ENCODE data around the gene HIVEP3.

The HIVEP3 gene

DNA sequence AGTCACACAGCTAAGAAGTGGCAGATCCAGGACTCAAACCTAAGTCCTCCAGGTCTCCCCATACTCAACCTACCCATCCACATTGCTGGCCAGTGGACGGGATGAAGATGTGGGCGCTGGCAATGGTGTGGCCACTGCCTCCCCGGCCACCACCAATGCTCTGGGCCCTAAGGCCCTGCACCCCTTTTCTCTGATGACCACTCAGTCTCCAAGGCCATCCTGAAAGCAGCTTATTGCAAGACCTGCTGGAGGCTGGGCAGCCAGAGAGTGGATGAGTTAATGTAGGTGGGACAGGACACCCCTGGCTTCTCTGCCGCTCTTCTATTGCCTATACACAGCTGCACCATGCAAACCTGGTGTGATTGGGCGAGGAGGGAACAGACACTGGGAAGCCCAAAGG is 178.7 kb downstream of the HIVEP3 start:
- Histone ChIP-seq H3K9ac (ENCODE audit: low read length) (no peak overlapping the region), H3K4me3 (ENCODE audit: low read length) (no peak overlapping the region), H3K27me3 (ENCODE audit: control insufficient read depth, insufficient read depth, low read length) (no peaks in the 10 kb centered on the region), H3K27ac (ENCODE audit: low read depth, low read length) (no peak overlapping the region), H3K36me3 (ENCODE audit: control insufficient read depth, insufficient read depth, low read length) (no peaks in the 10 kb centered on the region), H3K4me1 (ENCODE audit: control insufficient read depth, insufficient read depth, low read length) (no peaks in the 10 kb centered on the region)

- Histone ChIP-seq H3K9ac (ENCODE audit: low read length) (no peak overlapping the region), H3K4me3 (ENCODE audit: low read length) (no peak overlapping the region), H3K36me3 (ENCODE audit: control insufficient read depth, insufficient read depth, low read length) (no peaks in the 10 kb centered on the region), H3K27ac (ENCODE audit: low read depth, low read length) (no peak overlapping the region), H3K27me3 (ENCODE audit: control insufficient read depth, insufficient read depth, low read length) (no peaks in the 10 kb centered on the region), H3K4me1 (ENCODE audit: control insufficient read depth, insufficient read depth, low read length) (no peaks in the 10 kb centered on the region)
These were observed 179.4 kb downstream of the HIVEP3 start for GRCh38 chr1:41739061-41739955.

GRCh38 chr1:41738475-41738874 is 180.2 kb downstream of the HIVEP3 start:
- no peaks in the 10 kb centered on the region for H3K4me1 ChIP-seq (ENCODE audit: control insufficient read depth, insufficient read depth, low read length)
- H3K27me3 ChIP-seq (ENCODE audit: control insufficient read depth, insufficient read depth, low read length), result no peaks in the 10 kb centered on the region
- H3K36me3 ChIP-seq (ENCODE audit: control insufficient read depth, insufficient read depth, low read length), result no peaks in the 10 kb centered on the region
- no peak overlapping the region for H3K9ac ChIP-seq (ENCODE audit: low read length)
- no peak overlapping the region for H3K27ac ChIP-seq (ENCODE audit: low read depth, low read length)
- H3K4me3 ChIP-seq (ENCODE audit: low read length), result no peak overlapping the region

- Histone ChIP-seq H3K36me3 (ENCODE audit: control insufficient read depth, insufficient read depth, low read length) (no peaks in the 10 kb centered on the region), H3K9ac (ENCODE audit: low read length) (no peak overlapping the region), H3K4me1 (ENCODE audit: control insufficient read depth, insufficient read depth, low read length) (no peaks in the 10 kb centered on the region), H3K27ac (ENCODE audit: low read depth, low read length) (no peak overlapping the region), H3K4me3 (ENCODE audit: low read length) (no peak overlapping the region), H3K27me3 (ENCODE audit: control insufficient read depth, insufficient read depth, low read length) (no peaks in the 10 kb centered on the region)
These were observed 180.7 kb downstream of the HIVEP3 start for GRCh38 chr1:41738006-41738405.

- no peak overlapping the region for H3K4me3 ChIP-seq (ENCODE audit: low read length)
- no peaks in the 10 kb centered on the region for H3K36me3 ChIP-seq (ENCODE audit: control insufficient read depth, insufficient read depth, low read length)
- H3K27me3 ChIP-seq (ENCODE audit: control insufficient read depth, insufficient read depth, low read length), result no peaks in the 10 kb centered on the region
- no peak overlapping the region for H3K27ac ChIP-seq (ENCODE audit: low read depth, low read length)
- H3K4me1 ChIP-seq (ENCODE audit: control insufficient read depth, insufficient read depth, low read length), result no peaks in the 10 kb centered on the region
- H3K9ac ChIP-seq (ENCODE audit: low read length), result no peak overlapping the region
These were observed 183.0 kb downstream of the HIVEP3 start for GRCh38 chr1:41735631-41736260.

DNA sequence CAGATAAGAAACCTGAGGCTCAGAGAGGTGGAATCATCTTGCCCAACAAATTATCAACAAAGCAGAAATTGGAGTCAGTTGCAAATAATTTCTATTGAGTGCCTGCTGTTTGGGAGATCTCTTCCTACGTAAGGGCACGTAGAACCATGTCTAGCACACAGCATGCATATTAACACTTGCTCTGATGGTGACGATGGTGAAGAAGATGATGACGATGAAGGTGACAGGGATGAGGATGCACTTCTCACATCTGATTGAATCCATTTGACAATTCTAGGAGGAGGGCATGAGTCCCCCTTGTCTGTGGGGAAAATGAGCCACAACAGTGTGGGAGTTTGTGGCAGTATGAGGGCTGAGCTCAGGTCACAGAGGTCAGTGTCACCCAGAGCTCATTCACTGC is 183.6 kb downstream of the HIVEP3 start:
- Histone ChIP-seq H3K4me1 (ENCODE audit: control insufficient read depth, insufficient read depth, low read length) (no peaks in the 10 kb centered on the region), H3K27ac (ENCODE audit: low read depth, low read length) (no peak overlapping the region), H3K9ac (ENCODE audit: low read length) (no peak overlapping the region)

DNA sequence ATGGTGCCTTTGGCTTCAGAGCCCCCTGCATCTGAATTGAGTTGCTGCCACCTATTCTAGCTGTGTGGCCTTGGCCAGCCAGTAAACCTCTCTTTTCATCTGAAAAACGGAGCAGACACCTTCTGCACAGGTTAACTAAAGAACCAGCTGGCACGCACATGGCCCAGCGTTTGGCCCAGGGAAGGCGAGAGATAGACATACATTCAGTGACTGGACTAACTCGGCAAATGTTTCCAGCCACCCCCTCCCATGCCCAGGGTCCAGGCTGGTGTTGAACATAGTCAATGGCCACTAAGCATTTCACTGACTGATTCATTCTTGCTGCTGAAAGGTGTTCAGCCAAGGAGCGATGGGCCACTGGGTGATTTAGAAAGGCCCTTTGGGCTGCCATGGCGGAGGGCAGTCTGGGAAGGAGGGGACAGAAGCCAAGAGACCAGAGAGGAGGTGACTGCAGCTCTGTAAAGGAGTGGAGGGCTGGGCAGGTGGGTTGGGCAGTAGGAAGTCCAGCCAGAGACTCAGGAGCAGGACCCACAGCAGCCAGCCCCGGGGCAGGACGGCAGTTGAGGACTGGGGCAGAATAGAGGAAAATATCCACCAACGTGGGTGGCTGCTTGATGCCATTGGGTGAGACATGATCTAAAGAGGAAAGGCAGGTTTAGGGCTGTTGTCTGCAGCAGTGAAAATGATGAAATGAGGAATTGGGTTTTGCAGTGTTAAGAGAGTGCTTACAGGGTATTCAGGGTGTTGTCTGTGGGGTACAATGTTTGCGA is 184.3 kb downstream of the HIVEP3 start:
- Histone ChIP-seq H3K4me3 (ENCODE audit: low read length) (no peak overlapping the region), H3K27me3 (ENCODE audit: control insufficient read depth, insufficient read depth, low read length) (no peaks in the 10 kb centered on the region), H3K27ac (ENCODE audit: low read depth, low read length) (no peak overlapping the region), H3K4me1 (ENCODE audit: control insufficient read depth, insufficient read depth, low read length) (no peaks in the 10 kb centered on the region), H3K9ac (ENCODE audit: low read length) (no peak overlapping the region), H3K36me3 (ENCODE audit: control insufficient read depth, insufficient read depth, low read length) (no peaks in the 10 kb centered on the region)

More for the DNA sequence above, 183.6 kb downstream of the HIVEP3 start:
- Histone ChIP-seq H3K4me3 (ENCODE audit: low read length) (no peak overlapping the region), H3K36me3 (ENCODE audit: control insufficient read depth, insufficient read depth, low read length) (no peaks in the 10 kb centered on the region), H3K27me3 (ENCODE audit: control insufficient read depth, insufficient read depth, low read length) (no peaks in the 10 kb centered on the region)

DNA sequence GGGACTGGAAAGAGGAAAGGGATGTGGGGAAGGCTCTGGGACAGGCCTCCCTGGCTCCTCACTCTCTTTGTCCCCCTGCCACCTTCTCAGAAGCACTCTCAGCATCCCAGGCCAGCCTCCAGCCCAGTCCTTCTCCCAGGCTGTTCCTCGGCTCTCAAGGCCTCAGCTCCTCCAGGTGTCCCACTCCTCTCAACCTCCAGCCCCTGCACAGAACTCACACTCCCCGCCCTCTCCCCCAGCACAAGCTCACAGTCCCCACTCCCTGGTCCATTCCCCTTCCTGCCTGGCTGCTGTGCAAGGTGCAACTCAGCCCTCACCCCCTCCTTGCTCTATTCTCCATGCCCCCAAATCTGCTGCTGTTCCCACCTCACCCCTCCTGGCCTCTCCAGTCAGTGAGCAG is 185.0 kb downstream of the HIVEP3 start:
- Histone ChIP-seq H3K9ac (ENCODE audit: low read length) (no peak overlapping the region), H3K36me3 (ENCODE audit: control insufficient read depth, insufficient read depth, low read length) (no peaks in the 10 kb centered on the region), H3K27ac (ENCODE audit: low read depth, low read length) (no peak overlapping the region), H3K27me3 (ENCODE audit: control insufficient read depth, insufficient read depth, low read length) (no peaks in the 10 kb centered on the region), H3K4me3 (ENCODE audit: low read length) (no peak overlapping the region), H3K4me1 (ENCODE audit: control insufficient read depth, insufficient read depth, low read length) (no peaks in the 10 kb centered on the region)

- Histone ChIP-seq H3K9ac (ENCODE audit: low read length) (no peak overlapping the region), H3K27me3 (ENCODE audit: control insufficient read depth, insufficient read depth, low read length) (no peaks in the 10 kb centered on the region), H3K4me1 (ENCODE audit: control insufficient read depth, insufficient read depth, low read length) (no peaks in the 10 kb centered on the region), H3K27ac (ENCODE audit: low read depth, low read length) (no peak overlapping the region), H3K36me3 (ENCODE audit: control insufficient read depth, insufficient read depth, low read length) (no peaks in the 10 kb centered on the region), H3K4me3 (ENCODE audit: low read length) (no peak overlapping the region)
These were observed 185.7 kb downstream of the HIVEP3 start for GRCh38 chr1:41733021-41733420.

DNA sequence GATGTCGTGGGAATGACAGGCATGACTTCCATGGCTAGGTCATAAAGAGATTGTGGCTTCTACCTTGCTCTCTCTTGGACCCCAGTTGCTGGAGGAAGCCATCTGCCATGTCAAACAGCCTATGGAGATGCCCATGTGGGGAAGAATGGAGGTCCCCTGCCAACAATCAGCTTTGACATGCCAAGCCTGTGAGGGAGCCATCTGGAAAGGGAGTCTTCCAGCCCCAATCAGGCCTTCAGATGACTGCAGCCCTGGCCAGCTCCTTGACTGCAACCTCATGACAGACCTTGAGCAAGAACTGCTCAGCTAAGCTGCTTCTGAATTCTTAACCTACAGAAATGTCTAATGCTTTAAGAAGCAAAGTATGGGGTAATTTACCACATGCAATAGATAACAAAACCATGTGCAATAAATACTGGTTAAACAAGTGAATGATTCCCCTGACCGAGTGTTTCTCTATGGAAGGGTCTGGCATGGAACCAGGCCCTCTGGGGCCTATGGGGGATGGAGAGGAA is 187.1 kb downstream of the HIVEP3 start:
- Histone ChIP-seq H3K27me3 (ENCODE audit: control insufficient read depth, insufficient read depth, low read length) (no peaks in the 10 kb centered on the region), H3K9ac (ENCODE audit: low read length) (no peak overlapping the region), H3K4me1 (ENCODE audit: control insufficient read depth, insufficient read depth, low read length) (no peaks in the 10 kb centered on the region), H3K27ac (ENCODE audit: low read depth, low read length) (no peak overlapping the region), H3K4me3 (ENCODE audit: low read length) (no peak overlapping the region), H3K36me3 (ENCODE audit: control insufficient read depth, insufficient read depth, low read length) (no peaks in the 10 kb centered on the region)

DNA sequence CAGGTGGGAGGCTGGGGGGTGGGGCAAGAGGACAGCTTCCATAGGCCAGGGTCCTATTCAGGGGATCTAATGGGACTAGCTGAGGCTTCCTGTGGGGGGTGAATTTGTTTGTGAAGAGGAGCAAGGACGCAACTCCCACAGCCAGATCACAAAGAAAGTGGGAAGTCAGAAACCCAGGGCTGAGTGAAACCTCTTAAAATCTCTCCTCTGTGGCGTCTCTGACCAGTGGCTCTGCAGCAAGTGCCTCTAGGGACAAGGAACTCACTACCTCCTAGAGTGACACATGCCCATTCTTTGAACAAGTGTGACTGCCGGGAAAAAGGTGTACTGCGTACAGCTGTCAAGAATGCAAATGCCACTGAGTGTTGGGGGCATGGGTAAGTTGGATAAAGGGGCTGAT is 187.9 kb downstream of the HIVEP3 start:
- Histone ChIP-seq H3K36me3 (ENCODE audit: control insufficient read depth, insufficient read depth, low read length) (no peaks in the 10 kb centered on the region), H3K27ac (ENCODE audit: low read depth, low read length) (no peak overlapping the region), H3K9ac (ENCODE audit: low read length) (no peak overlapping the region), H3K4me1 (ENCODE audit: control insufficient read depth, insufficient read depth, low read length) (no peaks in the 10 kb centered on the region), H3K27me3 (ENCODE audit: control insufficient read depth, insufficient read depth, low read length) (no peaks in the 10 kb centered on the region), H3K4me3 (ENCODE audit: low read length) (no peak overlapping the region)

- no peak overlapping the region for H3K27ac ChIP-seq (ENCODE audit: low read depth, low read length)
These were observed 190.1 kb downstream of the HIVEP3 start for GRCh38 chr1:41728403-41729202.

More at GRCh38 chr1:41728403-41729202, 190.1 kb downstream of the HIVEP3 start:
- Histone ChIP-seq H3K36me3 (ENCODE audit: control insufficient read depth, insufficient read depth, low read length) (no peaks in the 10 kb centered on the region), H3K4me3 (ENCODE audit: low read length) (no peak overlapping the region), H3K9ac (ENCODE audit: low read length) (no peak overlapping the region), H3K27me3 (ENCODE audit: control insufficient read depth, insufficient read depth, low read length) (no peaks in the 10 kb centered on the region), H3K4me1 (ENCODE audit: control insufficient read depth, insufficient read depth, low read length) (no peaks in the 10 kb centered on the region)

Data from rectal smooth muscle tissue (tissue), 1 donor.